ENCODE measurements around the gene SEC31B. TPM values are rescaled to one million over a fixed set of nuclear protein-coding genes. Genes with fewer than 3 reads are reported as not detected.

SEC31B gene, protein sequence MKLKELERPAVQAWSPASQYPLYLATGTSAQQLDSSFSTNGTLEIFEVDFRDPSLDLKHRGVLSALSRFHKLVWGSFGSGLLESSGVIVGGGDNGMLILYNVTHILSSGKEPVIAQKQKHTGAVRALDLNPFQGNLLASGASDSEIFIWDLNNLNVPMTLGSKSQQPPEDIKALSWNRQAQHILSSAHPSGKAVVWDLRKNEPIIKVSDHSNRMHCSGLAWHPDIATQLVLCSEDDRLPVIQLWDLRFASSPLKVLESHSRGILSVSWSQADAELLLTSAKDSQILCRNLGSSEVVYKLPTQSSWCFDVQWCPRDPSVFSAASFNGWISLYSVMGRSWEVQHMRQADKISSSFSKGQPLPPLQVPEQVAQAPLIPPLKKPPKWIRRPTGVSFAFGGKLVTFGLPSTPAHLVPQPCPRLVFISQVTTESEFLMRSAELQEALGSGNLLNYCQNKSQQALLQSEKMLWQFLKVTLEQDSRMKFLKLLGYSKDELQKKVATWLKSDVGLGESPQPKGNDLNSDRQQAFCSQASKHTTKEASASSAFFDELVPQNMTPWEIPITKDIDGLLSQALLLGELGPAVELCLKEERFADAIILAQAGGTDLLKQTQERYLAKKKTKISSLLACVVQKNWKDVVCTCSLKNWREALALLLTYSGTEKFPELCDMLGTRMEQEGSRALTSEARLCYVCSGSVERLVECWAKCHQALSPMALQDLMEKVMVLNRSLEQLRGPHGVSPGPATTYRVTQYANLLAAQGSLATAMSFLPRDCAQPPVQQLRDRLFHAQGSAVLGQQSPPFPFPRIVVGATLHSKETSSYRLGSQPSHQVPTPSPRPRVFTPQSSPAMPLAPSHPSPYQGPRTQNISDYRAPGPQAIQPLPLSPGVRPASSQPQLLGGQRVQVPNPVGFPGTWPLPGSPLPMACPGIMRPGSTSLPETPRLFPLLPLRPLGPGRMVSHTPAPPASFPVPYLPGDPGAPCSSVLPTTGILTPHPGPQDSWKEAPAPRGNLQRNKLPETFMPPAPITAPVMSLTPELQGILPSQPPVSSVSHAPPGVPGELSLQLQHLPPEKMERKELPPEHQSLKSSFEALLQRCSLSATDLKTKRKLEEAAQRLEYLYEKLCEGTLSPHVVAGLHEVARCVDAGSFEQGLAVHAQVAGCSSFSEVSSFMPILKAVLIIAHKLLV
- 0.29 and 1.1 TPM in 2 replicates for total RNA-seq

DNA sequence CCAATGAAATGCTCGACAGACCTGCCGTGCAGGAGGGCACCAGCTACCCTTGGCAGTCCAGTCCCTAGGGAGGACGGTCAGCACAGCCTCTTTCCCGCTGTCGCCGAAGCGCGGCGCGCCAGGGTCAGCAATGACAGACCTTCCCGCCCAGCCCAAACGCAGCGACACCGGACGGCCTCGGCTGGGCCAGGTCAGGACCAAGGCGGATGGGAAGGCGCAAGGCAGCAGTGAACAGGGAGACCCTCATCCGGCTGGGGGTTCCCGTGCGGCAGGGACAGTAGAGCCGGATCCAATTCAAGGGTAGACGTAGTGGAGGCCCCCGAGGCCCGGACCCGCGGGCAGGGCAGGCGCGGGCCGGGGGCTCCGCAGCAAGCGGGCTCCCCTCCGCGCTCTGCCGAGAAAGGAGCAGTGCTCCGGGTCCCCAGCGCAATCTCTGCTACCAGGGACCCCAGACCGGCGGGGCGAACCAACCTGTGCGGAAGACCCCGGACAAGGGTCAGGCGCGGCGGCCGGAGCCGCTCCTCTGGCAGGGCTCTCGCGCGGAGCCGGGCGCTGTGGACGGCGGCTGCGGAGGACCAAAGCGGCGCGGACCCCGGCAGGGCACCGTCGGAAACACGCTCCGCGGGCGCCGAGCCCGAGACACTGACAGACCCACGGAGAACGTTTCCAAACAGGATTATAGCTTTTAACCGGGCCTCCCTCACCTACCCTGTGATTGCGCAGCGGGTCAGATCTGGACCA is at the start of gene SEC31B:
TSS of gene SEC31B (minus strand) at position 551 of the 741 bp plus-strand sequence. CDS start 2,909 bp downstream, outside the sequence.

DNA sequence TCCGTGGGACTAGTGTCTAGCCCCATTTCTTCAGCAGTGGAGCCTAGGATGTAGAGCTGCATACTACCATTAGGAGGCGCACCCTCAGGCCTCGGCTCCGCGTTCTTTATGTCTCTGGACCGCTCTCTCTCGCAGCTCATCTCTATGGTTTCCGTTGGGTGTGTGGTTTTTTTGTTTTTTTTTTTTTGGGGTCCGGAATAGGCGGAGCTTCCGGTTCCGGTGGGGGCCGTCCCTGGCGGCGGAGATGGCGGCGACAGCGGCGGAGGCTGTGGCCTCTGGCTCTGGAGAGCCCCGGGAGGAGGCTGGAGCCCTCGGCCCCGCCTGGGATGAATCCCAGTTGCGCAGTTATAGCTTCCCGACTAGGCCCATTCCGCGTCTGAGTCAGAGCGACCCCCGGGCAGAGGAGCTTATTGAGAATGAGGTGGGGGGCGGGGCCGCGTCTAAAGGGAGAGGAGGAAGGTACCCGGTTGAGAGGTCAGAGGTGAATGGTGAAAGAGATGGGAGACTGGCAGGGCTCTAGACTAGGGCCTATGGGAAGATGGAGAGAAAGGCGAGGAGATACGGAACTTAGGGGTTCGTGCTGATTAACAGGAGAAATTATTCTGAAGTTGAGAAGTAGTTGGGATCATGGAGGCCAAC is 16.2 kb upstream of the SEC31B start, which contains the start of gene HIF1AN:
TSS of gene HIF1AN (plus strand) at position 229 of the 639 bp plus-strand sequence. CDS start at position 245, 16 bp downstream.

DNA sequence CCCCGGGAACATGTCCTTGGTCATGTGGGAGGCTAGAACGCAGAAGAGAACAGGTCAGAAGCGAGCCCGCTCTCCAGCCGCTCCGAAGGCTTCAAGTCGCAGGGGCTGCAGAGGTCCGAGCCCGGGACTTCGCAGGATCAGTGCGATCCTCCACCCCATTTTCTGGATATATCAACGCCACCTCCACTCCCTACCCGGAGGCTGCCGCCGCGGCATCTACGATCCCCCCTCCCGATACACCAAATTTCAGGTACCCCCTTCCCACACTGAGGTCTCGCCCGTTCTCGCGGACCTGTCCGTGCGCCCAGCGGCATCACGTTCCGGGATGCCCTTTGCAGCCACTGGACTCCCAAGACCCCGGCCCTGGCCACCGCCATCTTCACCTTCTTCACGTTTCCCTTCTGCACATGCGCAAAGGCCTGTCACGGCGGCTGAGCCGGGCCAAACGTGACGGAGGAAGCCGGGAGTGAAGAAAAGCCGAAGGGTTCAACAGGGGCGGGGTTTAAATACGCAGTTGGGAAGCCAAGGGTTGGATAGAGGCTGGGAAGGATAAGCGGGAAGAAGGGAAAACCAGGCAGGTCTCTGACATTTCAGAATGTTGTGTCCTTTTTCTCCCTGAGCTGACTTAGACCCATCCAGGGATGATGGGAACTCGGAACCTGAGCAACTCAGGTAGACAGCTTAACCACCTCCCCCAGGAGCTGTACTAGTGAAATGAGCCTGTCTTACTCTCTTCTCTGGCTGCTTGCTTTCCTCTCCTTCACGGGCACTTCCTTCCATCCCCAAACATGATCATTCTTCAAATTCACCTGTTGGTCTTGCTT is 10.0 kb upstream of the SEC31B start, which contains the start of gene NDUFB8:
TSS of gene NDUFB8 (minus strand) at position 397 of the 824 bp plus-strand sequence. CDS start at position 377, 20 bp downstream.

DNA sequence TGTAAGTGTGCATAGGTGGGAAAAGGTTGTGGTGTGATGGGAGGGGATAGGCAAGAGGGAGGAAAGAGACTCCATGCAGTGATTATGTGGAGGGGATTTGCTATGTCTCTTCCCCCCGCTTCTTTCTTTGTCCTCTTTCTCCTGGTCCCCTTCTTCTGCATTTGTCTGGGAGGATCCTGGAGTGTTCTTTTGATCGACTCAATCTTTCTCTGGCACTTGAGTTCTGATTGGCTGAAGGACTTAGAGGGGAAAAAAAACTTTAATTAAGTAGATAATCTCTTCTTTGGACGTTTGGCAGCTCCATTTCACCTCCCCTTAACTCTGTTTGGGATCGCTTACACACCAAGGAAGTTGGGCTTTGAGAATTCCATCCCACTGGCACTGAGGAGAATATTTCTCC is 57.0 kb downstream of the SEC31B start, which contains the start of gene WNT8B:
TSS of gene WNT8B (plus strand) at position 301 of the 400 bp plus-strand sequence. CDS start 160 bp downstream, outside the sequence.

Other genes starting within 250 kb of the SEC31B start
- gene BLOC1S2, start 233.2 kb downstream of the SEC31B start, total RNA-seq, result 50.5 and 54.2 TPM in 2 replicates
- not detected in 2 replicates for gene PKD2L1, start 189.6 kb downstream of the SEC31B start, total RNA-seq
- gene SCD, start 172.6 kb downstream of the SEC31B start, total RNA-seq, result 1,102 and 1,319 TPM in 2 replicates
- not detected in 2 replicates for gene WNT8B, start 56.9 kb downstream of the SEC31B start, total RNA-seq
- 222 and 279 TPM in 2 replicates for gene NDUFB8, start 10.0 kb upstream of the SEC31B start, total RNA-seq
- 4.6 and 11.7 TPM in 2 replicates for gene HIF1AN, start 16.1 kb upstream of the SEC31B start, total RNA-seq
- not detected in 2 replicates for gene PAX2, start 225.7 kb upstream of the SEC31B start, total RNA-seq

Measured in myometrial cell (primary cell).